ENCODE measurements around the gene VGLL1. TPM values are rescaled to one million over a fixed set of nuclear protein-coding genes. Genes with fewer than 3 reads are reported as not detected.

Gene VGLL1
- polyA plus RNA-seq, 1 of the 3 experiments (the other 2 are of a cell fraction) = not detected

DNA sequence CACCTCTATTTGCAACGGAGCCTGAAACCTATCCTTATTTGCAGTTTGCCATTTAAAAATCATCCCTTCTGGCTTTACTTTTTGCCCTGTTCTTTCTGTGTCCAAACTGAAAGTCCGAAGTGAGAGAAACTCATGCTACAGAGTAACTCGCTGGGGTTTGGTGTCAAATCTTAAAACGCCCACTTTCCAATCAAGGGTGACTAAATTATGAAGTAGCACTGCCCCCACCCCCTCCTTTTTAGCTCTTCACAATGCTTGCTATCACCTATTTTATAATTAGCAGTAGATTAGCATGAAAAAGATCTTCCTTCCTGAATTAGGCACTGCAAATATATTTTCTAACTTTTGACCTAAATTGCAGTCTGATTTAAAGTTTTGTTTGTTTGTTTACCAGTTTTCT is 52.5 kb downstream of the VGLL1 start (continued):
- TF ChIP-seq, protein P1, sequence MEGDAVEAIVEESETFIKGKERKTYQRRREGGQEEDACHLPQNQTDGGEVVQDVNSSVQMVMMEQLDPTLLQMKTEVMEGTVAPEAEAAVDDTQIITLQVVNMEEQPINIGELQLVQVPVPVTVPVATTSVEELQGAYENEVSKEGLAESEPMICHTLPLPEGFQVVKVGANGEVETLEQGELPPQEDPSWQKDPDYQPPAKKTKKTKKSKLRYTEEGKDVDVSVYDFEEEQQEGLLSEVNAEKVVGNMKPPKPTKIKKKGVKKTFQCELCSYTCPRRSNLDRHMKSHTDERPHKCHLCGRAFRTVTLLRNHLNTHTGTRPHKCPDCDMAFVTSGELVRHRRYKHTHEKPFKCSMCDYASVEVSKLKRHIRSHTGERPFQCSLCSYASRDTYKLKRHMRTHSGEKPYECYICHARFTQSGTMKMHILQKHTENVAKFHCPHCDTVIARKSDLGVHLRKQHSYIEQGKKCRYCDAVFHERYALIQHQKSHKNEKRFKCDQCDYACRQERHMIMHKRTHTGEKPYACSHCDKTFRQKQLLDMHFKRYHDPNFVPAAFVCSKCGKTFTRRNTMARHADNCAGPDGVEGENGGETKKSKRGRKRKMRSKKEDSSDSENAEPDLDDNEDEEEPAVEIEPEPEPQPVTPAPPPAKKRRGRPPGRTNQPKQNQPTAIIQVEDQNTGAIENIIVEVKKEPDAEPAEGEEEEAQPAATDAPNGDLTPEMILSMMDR (IDR thresholded peaks at IDR 0.05) = no peak
- TF ChIP-seq, protein P2, sequence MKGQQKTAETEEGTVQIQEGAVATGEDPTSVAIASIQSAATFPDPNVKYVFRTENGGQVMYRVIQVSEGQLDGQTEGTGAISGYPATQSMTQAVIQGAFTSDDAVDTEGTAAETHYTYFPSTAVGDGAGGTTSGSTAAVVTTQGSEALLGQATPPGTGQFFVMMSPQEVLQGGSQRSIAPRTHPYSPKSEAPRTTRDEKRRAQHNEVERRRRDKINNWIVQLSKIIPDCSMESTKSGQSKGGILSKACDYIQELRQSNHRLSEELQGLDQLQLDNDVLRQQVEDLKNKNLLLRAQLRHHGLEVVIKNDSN (IDR thresholded peaks at IDR 0.05; ENCODE audit: borderline replicate concordance, low read depth) = no peak
- TF ChIP-seq TEAD4 (IDR thresholded peaks at IDR 0.05; ENCODE audit: borderline replicate concordance, insufficient read depth) = no peak
- TF ChIP-seq, protein P3, sequence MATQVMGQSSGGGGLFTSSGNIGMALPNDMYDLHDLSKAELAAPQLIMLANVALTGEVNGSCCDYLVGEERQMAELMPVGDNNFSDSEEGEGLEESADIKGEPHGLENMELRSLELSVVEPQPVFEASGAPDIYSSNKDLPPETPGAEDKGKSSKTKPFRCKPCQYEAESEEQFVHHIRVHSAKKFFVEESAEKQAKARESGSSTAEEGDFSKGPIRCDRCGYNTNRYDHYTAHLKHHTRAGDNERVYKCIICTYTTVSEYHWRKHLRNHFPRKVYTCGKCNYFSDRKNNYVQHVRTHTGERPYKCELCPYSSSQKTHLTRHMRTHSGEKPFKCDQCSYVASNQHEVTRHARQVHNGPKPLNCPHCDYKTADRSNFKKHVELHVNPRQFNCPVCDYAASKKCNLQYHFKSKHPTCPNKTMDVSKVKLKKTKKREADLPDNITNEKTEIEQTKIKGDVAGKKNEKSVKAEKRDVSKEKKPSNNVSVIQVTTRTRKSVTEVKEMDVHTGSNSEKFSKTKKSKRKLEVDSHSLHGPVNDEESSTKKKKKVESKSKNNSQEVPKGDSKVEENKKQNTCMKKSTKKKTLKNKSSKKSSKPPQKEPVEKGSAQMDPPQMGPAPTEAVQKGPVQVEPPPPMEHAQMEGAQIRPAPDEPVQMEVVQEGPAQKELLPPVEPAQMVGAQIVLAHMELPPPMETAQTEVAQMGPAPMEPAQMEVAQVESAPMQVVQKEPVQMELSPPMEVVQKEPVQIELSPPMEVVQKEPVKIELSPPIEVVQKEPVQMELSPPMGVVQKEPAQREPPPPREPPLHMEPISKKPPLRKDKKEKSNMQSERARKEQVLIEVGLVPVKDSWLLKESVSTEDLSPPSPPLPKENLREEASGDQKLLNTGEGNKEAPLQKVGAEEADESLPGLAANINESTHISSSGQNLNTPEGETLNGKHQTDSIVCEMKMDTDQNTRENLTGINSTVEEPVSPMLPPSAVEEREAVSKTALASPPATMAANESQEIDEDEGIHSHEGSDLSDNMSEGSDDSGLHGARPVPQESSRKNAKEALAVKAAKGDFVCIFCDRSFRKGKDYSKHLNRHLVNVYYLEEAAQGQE (IDR thresholded peaks at IDR 0.05; ENCODE audit: low read depth, low read length) = no peak

DNA sequence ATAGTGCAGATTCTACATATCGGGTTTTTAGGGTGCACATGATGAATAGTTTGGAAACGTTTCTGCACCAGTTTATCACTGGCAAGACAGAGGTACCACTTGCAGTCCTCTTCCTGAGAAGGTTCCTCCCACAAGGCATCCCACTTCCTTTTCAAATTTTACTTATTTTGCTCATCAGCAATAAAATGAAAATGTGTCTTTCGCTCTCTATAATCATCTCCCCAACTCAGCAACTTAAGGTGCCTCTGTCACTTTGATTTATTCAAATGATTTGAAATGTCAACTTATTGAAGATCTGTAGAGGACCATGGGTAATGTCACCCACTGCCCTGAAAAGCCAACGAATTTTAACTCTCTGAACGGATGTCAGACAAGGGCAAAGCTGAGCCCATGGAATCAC is 53.2 kb downstream of the VGLL1 start:
- H3F3A ChIP-seq (replicated peaks; ENCODE audit: insufficient read depth) = no peaks in the 10 kb centered on the region
- no peak for DNase-seq
- 24% methylated on average over 5 of the region's 5 CpGs for WGBS (ENCODE audit: low lambda C conversion rate)
- CTCF ChIA-PET = no interaction called here
- POLR2A ChIA-PET = no interaction called here
- H3K27ac ChIP-seq (ENCODE audit: low read depth in 2 of 2, low read length in 1 of 2) = no peak overlapping the region
- H3K9me2 ChIP-seq = no peaks in the 10 kb centered on the region
- TF ChIP-seq FOSL2 (IDR thresholded peaks at IDR 0.05; ENCODE audit: borderline replicate concordance, low read depth) (no peak), NFIC (IDR thresholded peaks at IDR 0.05; ENCODE audit: borderline replicate concordance) (no peak), MXI1 (IDR thresholded peaks at IDR 0.05; ENCODE audit: low read depth, low read length) (no peak), TAF1 (IDR thresholded peaks at IDR 0.05; ENCODE audit: borderline replicate concordance, low read depth, low read length) (no peak), FOXM1 (IDR thresholded peaks at IDR 0.05; ENCODE audit: low read depth) (no peak), ELF1 (IDR thresholded peaks at IDR 0.05) (no peak), SMC3 (IDR thresholded peaks at IDR 0.05; ENCODE audit: low read depth, low read length) (no peak), SIN3A (IDR thresholded peaks at IDR 0.05; ENCODE audit: borderline replicate concordance, low read depth, low read length) (no peak), RAD21 (IDR thresholded peaks at IDR 0.05; ENCODE audit: low read length) (no peak), CHD2 (IDR thresholded peaks at IDR 0.05; ENCODE audit: low read length, partially characterized antibody) (no peak), TEAD4 (IDR thresholded peaks at IDR 0.05; ENCODE audit: borderline replicate concordance, insufficient read depth) (no peak), RXRA (IDR thresholded peaks at IDR 0.05; ENCODE audit: borderline replicate concordance, low read depth) (no peak), POLR2AphosphoS5 (IDR thresholded peaks at IDR 0.05; ENCODE audit: low read depth, low read length) (no peak), MEF2A (IDR thresholded peaks at IDR 0.05; ENCODE audit: borderline replicate concordance, low read depth) (no peak)
- TF ChIP-seq, protein P2 (IDR thresholded peaks at IDR 0.05; ENCODE audit: borderline replicate concordance, low read depth) = no peak
- H2AFZ ChIP-seq (ENCODE audit: low read depth) = no peak overlapping the region
- H3K27me3 ChIP-seq (ENCODE audit: insufficient read depth) = no peaks in the 10 kb centered on the region; the same call in 1 of the 2 replicates
- no peaks in the 10 kb centered on the region for H3K79me2 ChIP-seq (ENCODE audit: insufficient read depth)
- H3K36me3 ChIP-seq (replicated peaks in 1 of 2; ENCODE audit: control insufficient read depth in 1 of 2, insufficient read depth in 2 of 2, low read length in 1 of 2) = no peaks in the 10 kb centered on the region
- H3K9me3 ChIP-seq = no peaks in the 10 kb centered on the region
- no peak overlapping the region for H3K4me2 ChIP-seq
- H3K9ac ChIP-seq = no peak overlapping the region
- no peak overlapping the region for H3K4me3 ChIP-seq (ENCODE audit: low read depth in 2 of 2, low read length in 1 of 2)
- H3K4me1 ChIP-seq (ENCODE audit: control insufficient read depth in 1 of 2, insufficient read depth in 2 of 2, low read depth in 1 of 2, low read length in 1 of 2) = no peaks in the 10 kb centered on the region
- H4K20me1 ChIP-seq (ENCODE audit: insufficient read depth) = no peaks in the 10 kb centered on the region
